Astrocyte (in vitro differentiated cells and primary cell): ENCODE measurements around the gene CYB561D2. TPM values are rescaled to one million over a fixed set of nuclear protein-coding genes. Genes with fewer than 3 reads are reported as not detected.

Experiments used
- DNase-seq: peaks from one replicate; pipeline ENCODE4 v3.0.0-alpha.2; 2010; ENCODE audit warnings: low read depth
- FAIRE-seq: peaks from 2 replicates; lab custom pipeline; 2011; peaks lifted over from hg19 to GRCh38; lab: Jason Lieb, UNC
- H2AFZ ChIP-seq: 2 replicates; pipeline ENCODE4 v1.6.0; 2012; ENCODE audit warnings: low read depth, low read length, inconsistent platforms
- H3K27ac ChIP-seq: 2 replicates; pipeline ENCODE4 v1.5.1; 2011; ENCODE audit warnings: low read depth, low read length, inconsistent platforms
- H3K27me3 ChIP-seq: 2 replicates; pipeline ENCODE4 v1.6.0; 2011; ENCODE audit warnings: low read length, inconsistent platforms; ENCODE audit not compliant: insufficient read depth
- H3K36me3 ChIP-seq: 2 replicates; pipeline ENCODE4 v1.5.1; 2011; ENCODE audit warnings: low read length, inconsistent platforms; ENCODE audit not compliant: insufficient read depth
- H3K4me1 ChIP-seq: 2 replicates; pipeline ENCODE4 v1.5.1; 2011; ENCODE audit warnings: low read length, inconsistent platforms; ENCODE audit not compliant: insufficient read depth
- H3K4me2 ChIP-seq: 2 replicates; pipeline ENCODE4 v1.6.0; 2012; ENCODE audit warnings: low read length, inconsistent platforms
- H3K4me3 ChIP-seq: 2 replicates; pipeline ENCODE4 v1.5.1; 2011; ENCODE audit warnings: low read depth, mild to moderate bottlenecking, low read length, inconsistent platforms; ENCODE audit not compliant: insufficient read depth
- H3K79me2 ChIP-seq: 2 replicates; pipeline ENCODE4 v1.6.0; 2012; ENCODE audit warnings: mild to moderate bottlenecking, low read length, inconsistent platforms; ENCODE audit not compliant: insufficient read depth
- H3K9ac ChIP-seq: 2 replicates; pipeline ENCODE4 v1.6.0; 2012; ENCODE audit warnings: mild to moderate bottlenecking, low read length, inconsistent platforms
- H3K9me3 ChIP-seq: 2 replicates; pipeline ENCODE4 v1.5.1; 2012; ENCODE audit warnings: low read depth, mild to moderate bottlenecking, low read length, inconsistent platforms; ENCODE audit not compliant: insufficient read depth
- H4K20me1 ChIP-seq: 2 replicates; pipeline ENCODE4 v1.6.0; 2012; ENCODE audit warnings: low read length, inconsistent platforms; ENCODE audit not compliant: insufficient read depth
- H3K27ac Mint-ChIP-seq: one replicate; pipeline ENCODE4 v1.8.0; 2021; ENCODE audit warnings: mild to moderate bottlenecking, mixed read lengths; ENCODE audit not compliant: unreplicated experiment
- H3K27me3 Mint-ChIP-seq: one replicate; pipeline ENCODE4 v1.8.0; 2021; ENCODE audit warnings: low read depth, mixed read lengths; ENCODE audit not compliant: unreplicated experiment
- H3K36me3 Mint-ChIP-seq: one replicate; pipeline ENCODE4 v1.8.0; 2021; ENCODE audit warnings: low read depth, mixed read lengths; ENCODE audit not compliant: unreplicated experiment
- H3K4me1 Mint-ChIP-seq: one replicate; pipeline ENCODE4 v1.8.0; 2021; ENCODE audit warnings: low read depth, mixed read lengths; ENCODE audit not compliant: unreplicated experiment
- H3K4me3 Mint-ChIP-seq: one replicate; pipeline ENCODE4 v1.8.0; 2021; ENCODE audit warnings: mild to moderate bottlenecking, moderate library complexity, mixed read lengths; ENCODE audit not compliant: unreplicated experiment
- H3K9me3 Mint-ChIP-seq: one replicate; pipeline ENCODE4 v1.8.0; 2021; ENCODE audit warnings: mild to moderate bottlenecking, mixed read lengths; ENCODE audit not compliant: unreplicated experiment
- CTCF ChIP-seq: IDR thresholded peaks from 2 replicates; pipeline ENCODE4 v1.5.1; 2011; ENCODE audit warnings: low read depth, mild to moderate bottlenecking, inconsistent platforms, low read length, moderate library complexity; ENCODE audit not compliant: insufficient read depth
- EZH2 ChIP-seq: IDR thresholded peaks from 2 replicates; pipeline ENCODE4 v1.6.1; 2012; ENCODE audit warnings: mild to moderate bottlenecking, low read length, inconsistent platforms; ENCODE audit not compliant: insufficient read depth
- total RNA-seq: library from RNA; stranded (reverse); gene quantifications from 2 replicates; pipeline ENCODE4 v1.2.1, GENCODE V29; 2021

Gene CYB561D2
- total RNA-seq, 1 donor from 2014 or later = 19.4 TPM

GRCh38 chr3:50345586-50346234 is 5.0 kb upstream of the CYB561D2 start, which contains the start of gene ZMYND10:
Gene ZMYND10, minus strand, starts transcription at chr3:50345732. Its CDS starts 153 bp downstream, at chr3:50345579.
- H3K4me1 Mint-ChIP-seq = peaks cover 7% of the 10 kb centered on the region
- no peak within 1 kb of the TSS for H3K27ac Mint-ChIP-seq
- FAIRE-seq (no peak), DNase-seq (no peak)
- H2AFZ ChIP-seq = peak within 1 kb of the TSS; percentile 92
- H3K27me3 Mint-ChIP-seq = peaks cover 29% of the 10 kb centered on the region
- peak within 1 kb of the TSS; percentile 57 for H3K9ac ChIP-seq
- H4K20me1 ChIP-seq = peaks cover 4% of the 10 kb centered on the region
- H3K36me3 Mint-ChIP-seq = peaks cover 4% of the 10 kb centered on the region
- peak within 1 kb of the TSS; percentile 98 for H3K4me2 ChIP-seq
- H3K27ac ChIP-seq = no peak within 1 kb of the TSS
- TF ChIP-seq CTCF (no peak), EZH2 (no peak)
- H3K4me1 ChIP-seq = peaks cover 22% of the 10 kb centered on the region
- peak within 1 kb of the TSS; percentile 64 for H3K4me3 ChIP-seq
- H3K27me3 ChIP-seq = no peaks in the 10 kb centered on the region
- H3K4me3 Mint-ChIP-seq = peak within 1 kb of the TSS; percentile 62
- peaks cover 4% of the 10 kb centered on the region for H3K9me3 Mint-ChIP-seq
- H3K9me3 ChIP-seq = no peaks in the 10 kb centered on the region
- peaks cover 3% of the 10 kb centered on the region for H3K36me3 ChIP-seq
- H3K79me2 ChIP-seq = peaks cover 22% of the 10 kb centered on the region

- DNase-seq = peak; percentile 31
- Histone ChIP-seq H3K4me3 (no peak overlapping the region), H3K9me3 (no peaks in the 10 kb centered on the region), H3K9ac (no peak overlapping the region), H3K36me3 (peaks cover 3% of the 10 kb centered on the region), H4K20me1 (peaks cover 13% of the 10 kb centered on the region), H3K79me2 (peaks cover 34% of the 10 kb centered on the region), H3K4me1 (peaks cover 32% of the 10 kb centered on the region), H3K27ac (no peak overlapping the region), H3K27me3 (no peaks in the 10 kb centered on the region), H2AFZ (no peak overlapping the region), H3K4me2 (no peak overlapping the region)
- Mint-ChIP-seq H3K4me1 (peaks cover 10% of the 10 kb centered on the region), H3K9me3 (peaks cover 2% of the 10 kb centered on the region), H3K27me3 (peaks cover 20% of the 10 kb centered on the region), H3K4me3 (no peak overlapping the region), H3K36me3 (peaks cover 4% of the 10 kb centered on the region), H3K27ac (no peak overlapping the region)
- TF ChIP-seq EZH2 (no peak), CTCF (peak; percentile 75)
- FAIRE-seq = peak; percentile 83
Observed at GRCh38 chr3:50347187-50347813, 3.4 kb upstream of the CYB561D2 start.

GRCh38 chr3:50350213-50350526 is 492 bp upstream of the CYB561D2 start:
- Mint-ChIP-seq H3K27me3 (peaks cover 4% of the 10 kb centered on the region), H3K9me3 (peaks cover 2% of the 10 kb centered on the region), H3K36me3 (peaks cover 7% of the 10 kb centered on the region), H3K4me1 (peaks cover 10% of the 10 kb centered on the region), H3K27ac (no peak overlapping the region), H3K4me3 (peak overlapping the region; percentile 83)
- peak overlapping the region; percentile 100 for H3K4me2 ChIP-seq
- no peaks in the 10 kb centered on the region for H3K9me3 ChIP-seq
- H3K4me1 ChIP-seq = peaks cover 31% of the 10 kb centered on the region
- peak overlapping the region; percentile 80 for H3K27ac ChIP-seq
- H2AFZ ChIP-seq = peak overlapping the region; percentile 98
- H3K36me3 ChIP-seq = peaks cover 11% of the 10 kb centered on the region
- no peaks in the 10 kb centered on the region for H3K27me3 ChIP-seq
- H3K9ac ChIP-seq = peak overlapping the region; percentile 85
- H4K20me1 ChIP-seq = peaks cover 41% of the 10 kb centered on the region
- peak overlapping the region; percentile 92 for H3K4me3 ChIP-seq
- peaks cover 57% of the 10 kb centered on the region for H3K79me2 ChIP-seq
- DNase-seq (no peak), FAIRE-seq (no peak)
- TF ChIP-seq CTCF (no peak), EZH2 (no peak)
